GOT3 (cell line): Measurements from ENCODE around the gene UNC45B.
"Not testable (repeated sequence)": the region's sequence is repeated elsewhere in the genome, so short reads cannot be mapped to it uniquely, and the experiment has no call there.

Source experiments
- DNase-seq: peaks from one replicate; lab custom pipeline; 2025; ENCODE audit warnings: mixed read lengths; lab: John Stamatoyannopoulos, UW

The UNC45B gene

GRCh38 chr17:35214631-35215273 lies 67.1 kb downstream of the UNC45B start:
- no peak for DNase-seq

DNA sequence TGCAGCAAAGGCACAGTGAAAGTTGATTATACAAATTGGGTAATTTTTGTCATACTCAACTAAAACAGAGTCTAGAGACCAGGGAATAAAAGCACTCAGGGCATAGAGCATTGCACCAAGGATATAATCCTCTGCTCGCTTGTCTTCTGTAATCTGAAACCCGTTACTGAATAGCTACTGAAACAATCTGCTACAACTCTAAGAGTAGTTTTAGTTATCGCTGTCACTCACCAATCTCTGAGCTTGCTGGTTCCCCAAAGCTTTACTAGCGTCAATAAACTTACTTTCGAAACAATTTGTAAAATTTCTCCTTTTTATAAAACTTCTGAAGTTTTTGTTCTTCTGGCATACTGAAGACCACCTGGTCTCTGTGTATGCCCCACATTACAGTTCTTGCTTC lies 69.5 kb downstream of the UNC45B start:
- no peak for DNase-seq

- DNase-seq = no peak
Observed at GRCh38 chr17:35218915-35219314, 71.3 kb downstream of the UNC45B start.

GRCh38 chr17:35222452-35222851 lies 74.8 kb downstream of the UNC45B start:
- no peak for DNase-seq

GRCh38 chr17:35224436-35224835 lies 76.8 kb downstream of the UNC45B start:
- DNase-seq = no peak

GRCh38 chr17:35227546-35227945 lies 79.9 kb downstream of the UNC45B start:
- DNase-seq = no peak

GRCh38 chr17:35229638-35230037 lies 82.0 kb downstream of the UNC45B start:
- DNase-seq = no peak

- DNase-seq = not testable (repeated sequence)
Observed at GRCh38 chr17:35234315-35234714, 86.7 kb downstream of the UNC45B start.

DNA sequence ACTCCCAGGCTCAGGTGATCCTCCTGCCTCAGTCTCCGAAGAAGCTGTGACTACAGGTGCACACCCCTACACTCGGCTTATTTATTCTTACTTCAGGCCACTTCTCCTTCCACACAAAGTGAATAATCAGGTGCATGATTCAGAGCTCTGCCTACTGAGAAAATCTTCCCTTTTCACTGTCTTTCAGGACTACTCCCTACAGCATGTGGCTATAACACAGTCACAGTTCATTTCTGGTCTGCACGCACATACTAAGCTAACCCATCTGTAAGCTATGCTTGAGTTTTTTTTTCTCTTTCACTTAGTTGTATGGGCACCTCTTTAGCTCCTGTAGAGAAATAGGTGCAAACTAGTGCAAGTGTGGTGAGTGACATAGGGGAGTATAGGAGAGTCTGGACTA lies 87.7 kb downstream of the UNC45B start:
- DNase-seq = no peak

DNA sequence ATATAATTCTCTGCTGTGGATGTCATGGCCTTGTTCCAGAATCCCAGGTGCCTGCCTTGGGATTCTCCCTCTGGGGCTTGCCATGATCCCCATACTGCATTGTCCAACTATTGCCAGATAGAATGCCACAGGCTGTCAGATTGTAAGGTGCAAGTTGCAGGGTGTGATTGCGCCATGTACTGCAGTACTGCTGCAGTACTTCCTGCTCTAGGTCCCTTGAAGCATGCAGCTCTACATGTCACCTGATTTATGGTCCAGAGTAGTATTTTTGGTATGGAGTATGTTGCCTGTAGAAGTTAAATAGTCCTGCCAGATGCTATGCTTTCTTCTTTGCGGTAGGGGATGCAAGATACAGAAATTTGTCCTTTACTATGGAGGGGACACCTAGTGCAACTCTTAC lies 88.3 kb downstream of the UNC45B start:
- DNase-seq = no peak

DNA sequence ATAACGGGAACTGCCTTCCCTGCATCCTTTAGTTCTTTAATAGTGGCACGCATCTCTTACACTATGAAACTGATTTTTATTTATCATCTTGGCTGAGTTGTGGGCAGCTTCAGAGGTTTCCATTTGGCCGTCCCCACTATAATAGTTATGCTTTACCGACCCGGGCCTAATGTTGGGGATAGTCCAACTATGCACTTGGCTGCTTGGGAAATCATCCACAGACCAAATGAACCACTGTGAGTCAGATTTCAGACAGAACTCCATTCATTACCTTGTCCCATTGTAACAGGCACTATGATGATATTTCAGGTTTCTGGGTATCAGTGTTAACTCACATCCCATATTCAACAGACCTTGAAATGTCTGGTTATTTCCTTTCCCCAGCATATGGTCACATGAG lies 89.2 kb downstream of the UNC45B start:
- no peak for DNase-seq

DNA sequence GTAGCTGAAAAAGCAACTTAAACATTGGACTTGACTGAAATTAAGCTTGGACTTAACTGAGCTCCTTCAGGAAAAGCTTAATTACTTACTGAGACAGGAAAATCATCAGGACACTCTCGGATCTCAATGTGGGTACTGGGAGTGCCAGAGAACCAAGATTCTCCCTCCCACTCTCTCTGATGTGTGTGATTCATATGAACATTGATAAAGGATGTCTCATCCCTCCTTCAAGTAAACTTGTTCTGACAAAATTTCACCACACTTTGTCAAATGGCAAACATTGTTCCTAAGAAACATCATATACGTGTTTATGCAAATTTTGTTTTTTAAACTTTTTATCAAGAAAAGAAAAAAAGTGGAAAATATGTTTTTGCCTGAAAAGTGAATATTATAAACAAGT lies 91.2 kb downstream of the UNC45B start:
- no peak for DNase-seq
